A549 (cell line): ENCODE measurements around the gene COX7A1.

Experiments used
- BCL3 ChIP-seq: fragments of >200 bp; sonication (Bioruptor Twin); formaldehyde crosslinking; IDR thresholded peaks from 3 replicates; pipeline ENCODE4 v1.6.1; 2016
- CTCF ChIP-seq: fragments of >200 bp; sonication (Bioruptor Twin); formaldehyde crosslinking; IDR thresholded peaks from 3 replicates; pipeline ENCODE4 v1.5.1; 2016
- EP300 ChIP-seq, 2 experiments: fragments of >200 bp; sonication (Bioruptor Twin); formaldehyde crosslinking; IDR thresholded peaks; 2 replicates in 1 of 2; 3 replicates in 1 of 2; pipeline ENCODE4 v1.6.1; 2016 to 2017
- MAFK ChIP-seq: fragments of 450-650 bp; IDR thresholded peaks from 2 replicates; pipeline ENCODE4 v1.6.1; 2014; ENCODE audit not compliant: partially characterized antibody
- MAX ChIP-seq: IDR thresholded peaks from 2 replicates; pipeline ENCODE4 v1.6.1; 2012
- MYC ChIP-seq: IDR thresholded peaks from 2 replicates; pipeline ENCODE4 v1.6.1; 2012; ENCODE audit warnings: mild to moderate bottlenecking, inconsistent platforms, low read length, improper control_type of control experiment, borderline replicate concordance
- POLR2A ChIP-seq: IDR thresholded peaks from 2 replicates; pipeline ENCODE4 v1.6.1; 2012; ENCODE audit warnings: mild to moderate bottlenecking, low read length
- RAD21 ChIP-seq, 2 experiments: fragments of >200 bp in 1 of 2; sonication (Bioruptor Twin) in 1 of 2; formaldehyde crosslinking in 1 of 2; IDR thresholded peaks in 1 of 2; conservative IDR thresholded peaks in 1 of 2; 2 replicates in 1 of 2; 3 replicates in 1 of 2; pipeline ENCODE4 v1.6.1; 2012 to 2018; ENCODE audit warnings: inconsistent platforms in 1 of 2
- SMC3 ChIP-seq: fragments of >200 bp; sonication (Bioruptor Twin); formaldehyde crosslinking; IDR thresholded peaks from 3 replicates; pipeline ENCODE4 v1.6.1; 2018; ENCODE audit warnings: inconsistent platforms
- SREBF2 ChIP-seq: fragments of 450-650 bp; IDR thresholded peaks from 2 replicates; pipeline ENCODE4 v1.6.1; 2014; ENCODE audit warnings: mild to moderate bottlenecking, moderate library complexity

GRCh38 chr19:36120092-36120983, 31.9 kb downstream of the COX7A1 start:
- TF ChIP-seq EP300 (IDR thresholded peaks at IDR 0.05), result no peak
- TF ChIP-seq MYC, result no peak
- TF ChIP-seq CTCF, result no peak
- no peak for TF ChIP-seq SREBF2
- no peak for TF ChIP-seq MAX
- TF ChIP-seq POLR2A, result no peak
- no peak for TF ChIP-seq BCL3
- TF ChIP-seq SMC3, result no peak
- no peak for TF ChIP-seq MAFK
- TF ChIP-seq RAD21 (conservative IDR thresholded peaks at IDR 0.05 in 1 of 2, IDR thresholded peaks at IDR 0.05 in 1 of 2), result no peak
